ENCODE measurements around the gene AQR.
"Not testable (repeated sequence)": the region's sequence is repeated elsewhere in the genome, so short reads cannot be mapped to it uniquely, and the experiment has no call there.

Gene AQR

GRCh38 chr15:34943711-34944110 lies 25.8 kb downstream of the AQR start:
- no peaks in the 10 kb centered on the region for H3K9me3 ChIP-seq (ENCODE audit: insufficient read depth, low read depth, low read length)
- no peaks in the 10 kb centered on the region for H3K79me2 ChIP-seq (ENCODE audit: insufficient read depth, low read length)
- no peaks in the 10 kb centered on the region for H3F3A ChIP-seq (ENCODE audit: low read depth)
- no peaks in the 10 kb centered on the region for H4K20me1 ChIP-seq (ENCODE audit: insufficient read depth, low read length, poor library complexity, severe bottlenecking)
- no peak overlapping the region for H3K4me3 ChIP-seq (ENCODE audit: low read length, poor library complexity, severe bottlenecking)
- peaks cover 60% of the 10 kb centered on the region for H3K36me3 ChIP-seq (ENCODE audit: insufficient read depth, low read length)
- H3K9ac ChIP-seq (ENCODE audit: low read depth, low read length, poor library complexity, severe bottlenecking): no peak overlapping the region
- no peak overlapping the region for H3K4me2 ChIP-seq (ENCODE audit: low read depth, low read length, poor library complexity, severe bottlenecking)
- H3K9me2 ChIP-seq (replicated peaks; ENCODE audit: low read depth, low read length): no peaks in the 10 kb centered on the region
- H3K27me3 ChIP-seq (ENCODE audit: insufficient read depth, low read length, poor library complexity, severe bottlenecking): no peaks in the 10 kb centered on the region
- H3K4me1 ChIP-seq (ENCODE audit: insufficient read depth, low read length, poor library complexity, severe bottlenecking): no peaks in the 10 kb centered on the region
- H2AFZ ChIP-seq (ENCODE audit: low read length): no peak overlapping the region
- TF ChIP-seq, protein P1, sequence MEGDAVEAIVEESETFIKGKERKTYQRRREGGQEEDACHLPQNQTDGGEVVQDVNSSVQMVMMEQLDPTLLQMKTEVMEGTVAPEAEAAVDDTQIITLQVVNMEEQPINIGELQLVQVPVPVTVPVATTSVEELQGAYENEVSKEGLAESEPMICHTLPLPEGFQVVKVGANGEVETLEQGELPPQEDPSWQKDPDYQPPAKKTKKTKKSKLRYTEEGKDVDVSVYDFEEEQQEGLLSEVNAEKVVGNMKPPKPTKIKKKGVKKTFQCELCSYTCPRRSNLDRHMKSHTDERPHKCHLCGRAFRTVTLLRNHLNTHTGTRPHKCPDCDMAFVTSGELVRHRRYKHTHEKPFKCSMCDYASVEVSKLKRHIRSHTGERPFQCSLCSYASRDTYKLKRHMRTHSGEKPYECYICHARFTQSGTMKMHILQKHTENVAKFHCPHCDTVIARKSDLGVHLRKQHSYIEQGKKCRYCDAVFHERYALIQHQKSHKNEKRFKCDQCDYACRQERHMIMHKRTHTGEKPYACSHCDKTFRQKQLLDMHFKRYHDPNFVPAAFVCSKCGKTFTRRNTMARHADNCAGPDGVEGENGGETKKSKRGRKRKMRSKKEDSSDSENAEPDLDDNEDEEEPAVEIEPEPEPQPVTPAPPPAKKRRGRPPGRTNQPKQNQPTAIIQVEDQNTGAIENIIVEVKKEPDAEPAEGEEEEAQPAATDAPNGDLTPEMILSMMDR (conservative IDR thresholded peaks at IDR 0.05; ENCODE audit: low read length): no peak
- no peak for TF ChIP-seq EZH2phosphoT487 (IDR thresholded peaks at IDR 0.05; ENCODE audit: borderline replicate concordance)

GRCh38 chr15:34943264-34943663 lies 26.3 kb downstream of the AQR start:
- H3F3A ChIP-seq (ENCODE audit: low read depth); H4K20me1 ChIP-seq (ENCODE audit: insufficient read depth, low read length, poor library complexity, severe bottlenecking); H2AFZ ChIP-seq (ENCODE audit: low read length); H3K79me2 ChIP-seq (ENCODE audit: insufficient read depth, low read length); H3K4me1 ChIP-seq (ENCODE audit: insufficient read depth, low read length, poor library complexity, severe bottlenecking); H3K9me3 ChIP-seq (ENCODE audit: insufficient read depth, low read depth, low read length); H3K27me3 ChIP-seq (ENCODE audit: insufficient read depth, low read length, poor library complexity, severe bottlenecking); H3K4me2 ChIP-seq (ENCODE audit: low read depth, low read length, poor library complexity, severe bottlenecking); H3K9ac ChIP-seq (ENCODE audit: low read depth, low read length, poor library complexity, severe bottlenecking); H3K9me2 ChIP-seq (replicated peaks; ENCODE audit: low read depth, low read length); H3K4me3 ChIP-seq (ENCODE audit: low read length, poor library complexity, severe bottlenecking): not testable (repeated sequence)
- H3K36me3 ChIP-seq (ENCODE audit: insufficient read depth, low read length): peaks cover 65% of the 10 kb centered on the region

DNA sequence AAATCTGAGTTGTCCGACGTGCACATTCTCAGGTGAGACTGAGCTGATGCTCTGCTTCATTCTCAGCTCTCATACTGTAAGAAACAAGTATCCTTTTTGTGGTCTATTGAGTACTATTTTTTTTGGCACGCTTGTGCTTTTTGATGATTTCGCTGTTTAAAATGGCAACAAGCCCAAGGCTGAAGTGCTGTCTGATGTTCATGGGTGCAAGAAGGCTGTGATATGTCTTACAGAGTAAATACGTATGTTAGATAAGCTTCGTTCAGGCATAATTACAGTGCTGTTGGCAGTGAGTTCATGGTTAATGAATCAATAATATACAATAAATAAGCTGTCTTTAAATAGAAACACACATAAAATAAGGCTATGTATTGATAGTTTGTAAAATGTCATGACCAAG lies 27.2 kb downstream of the AQR start:
- Histone ChIP-seq H3K9me3 (ENCODE audit: insufficient read depth, low read depth, low read length) (no peaks in the 10 kb centered on the region), H4K20me1 (ENCODE audit: insufficient read depth, low read length, poor library complexity, severe bottlenecking) (no peaks in the 10 kb centered on the region), H3F3A (ENCODE audit: low read depth) (no peaks in the 10 kb centered on the region), H3K27me3 (ENCODE audit: insufficient read depth, low read length, poor library complexity, severe bottlenecking) (no peaks in the 10 kb centered on the region), H3K9me2 (replicated peaks; ENCODE audit: low read depth, low read length) (no peaks in the 10 kb centered on the region), H2AFZ (ENCODE audit: low read length) (no peak overlapping the region), H3K79me2 (ENCODE audit: insufficient read depth, low read length) (no peaks in the 10 kb centered on the region), H3K9ac (ENCODE audit: low read depth, low read length, poor library complexity, severe bottlenecking) (no peak overlapping the region), H3K4me1 (ENCODE audit: insufficient read depth, low read length, poor library complexity, severe bottlenecking) (no peaks in the 10 kb centered on the region), H3K4me3 (ENCODE audit: low read length, poor library complexity, severe bottlenecking) (no peak overlapping the region), H3K36me3 (ENCODE audit: insufficient read depth, low read length) (peaks cover 62% of the 10 kb centered on the region; the same call in 1 of the 2 replicates), H3K4me2 (ENCODE audit: low read depth, low read length, poor library complexity, severe bottlenecking) (no peak overlapping the region)
- no peak for TF ChIP-seq EZH2phosphoT487 (IDR thresholded peaks at IDR 0.05; ENCODE audit: borderline replicate concordance)
- TF ChIP-seq, protein P1 (conservative IDR thresholded peaks at IDR 0.05; ENCODE audit: low read length): no peak

DNA sequence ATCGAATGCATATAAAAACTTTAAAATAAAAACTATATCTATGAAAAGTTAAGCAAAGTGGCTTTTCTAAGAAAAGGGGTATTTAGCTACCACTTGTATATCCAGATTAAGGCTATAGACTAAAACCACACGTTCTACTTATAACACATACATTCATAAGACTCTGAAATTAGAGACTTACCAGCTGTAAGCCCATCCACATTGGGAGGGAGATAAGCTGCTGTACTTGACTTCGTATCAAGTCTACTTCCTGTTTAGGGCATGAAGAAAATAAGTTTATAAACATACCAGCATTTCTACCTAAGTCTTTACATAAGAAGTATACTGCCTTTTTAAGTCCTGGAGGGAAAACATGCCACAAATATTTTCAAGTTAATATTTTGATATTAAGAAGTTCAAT lies 27.7 kb downstream of the AQR start:
- no peak overlapping the region for H3K4me2 ChIP-seq (ENCODE audit: low read depth, low read length, poor library complexity, severe bottlenecking)
- H3F3A ChIP-seq (ENCODE audit: low read depth): no peaks in the 10 kb centered on the region
- no peaks in the 10 kb centered on the region for H3K9me3 ChIP-seq (ENCODE audit: insufficient read depth, low read depth, low read length)
- TF ChIP-seq, protein P1 (conservative IDR thresholded peaks at IDR 0.05; ENCODE audit: low read length): no peak
- no peak for TF ChIP-seq EZH2phosphoT487 (IDR thresholded peaks at IDR 0.05; ENCODE audit: borderline replicate concordance)
- H3K79me2 ChIP-seq (ENCODE audit: insufficient read depth, low read length): no peaks in the 10 kb centered on the region
- no peaks in the 10 kb centered on the region for H4K20me1 ChIP-seq (ENCODE audit: insufficient read depth, low read length, poor library complexity, severe bottlenecking)
- H2AFZ ChIP-seq (ENCODE audit: low read length): no peak overlapping the region
- no peaks in the 10 kb centered on the region for H3K9me2 ChIP-seq (replicated peaks; ENCODE audit: low read depth, low read length)
- no peak overlapping the region for H3K9ac ChIP-seq (ENCODE audit: low read depth, low read length, poor library complexity, severe bottlenecking)
- peaks cover 66% of the 10 kb centered on the region; the same call in 1 of the 2 replicates for H3K36me3 ChIP-seq (ENCODE audit: insufficient read depth, low read length)
- H3K27me3 ChIP-seq (ENCODE audit: insufficient read depth, low read length, poor library complexity, severe bottlenecking): no peaks in the 10 kb centered on the region
- H3K4me1 ChIP-seq (ENCODE audit: insufficient read depth, low read length, poor library complexity, severe bottlenecking): no peaks in the 10 kb centered on the region
- no peak overlapping the region for H3K4me3 ChIP-seq (ENCODE audit: low read length, poor library complexity, severe bottlenecking)

Measured in Loucy (cell line).